ENCODE measurements around the gene CNTN3.

- TF ChIP-seq CREB1 (IDR thresholded peaks at IDR 0.05; ENCODE audit: low read depth) (no peak), FOXM1 (IDR thresholded peaks at IDR 0.05; ENCODE audit: borderline replicate concordance, low read depth) (no peak), CEBPB (IDR thresholded peaks at IDR 0.05) (no peak), EP300 (IDR thresholded peaks at IDR 0.05; ENCODE audit: borderline replicate concordance) (no peak), NFIC (IDR thresholded peaks at IDR 0.05) (no peak), TAF1 (IDR thresholded peaks at IDR 0.05; ENCODE audit: low read depth) (no peak), TEAD4 (IDR thresholded peaks at IDR 0.05) (no peak), TCF12 (IDR thresholded peaks at IDR 0.05; ENCODE audit: low read depth) (no peak), YY1 (IDR thresholded peaks at IDR 0.05; ENCODE audit: low read depth) (no peak), RAD21 (IDR thresholded peaks at IDR 0.05; ENCODE audit: low read depth) (no peak), MAX (IDR thresholded peaks at IDR 0.05) (no peak), ZBTB7A (IDR thresholded peaks at IDR 0.05; ENCODE audit: low read depth) (no peak)
- TF ChIP-seq, protein P1, sequence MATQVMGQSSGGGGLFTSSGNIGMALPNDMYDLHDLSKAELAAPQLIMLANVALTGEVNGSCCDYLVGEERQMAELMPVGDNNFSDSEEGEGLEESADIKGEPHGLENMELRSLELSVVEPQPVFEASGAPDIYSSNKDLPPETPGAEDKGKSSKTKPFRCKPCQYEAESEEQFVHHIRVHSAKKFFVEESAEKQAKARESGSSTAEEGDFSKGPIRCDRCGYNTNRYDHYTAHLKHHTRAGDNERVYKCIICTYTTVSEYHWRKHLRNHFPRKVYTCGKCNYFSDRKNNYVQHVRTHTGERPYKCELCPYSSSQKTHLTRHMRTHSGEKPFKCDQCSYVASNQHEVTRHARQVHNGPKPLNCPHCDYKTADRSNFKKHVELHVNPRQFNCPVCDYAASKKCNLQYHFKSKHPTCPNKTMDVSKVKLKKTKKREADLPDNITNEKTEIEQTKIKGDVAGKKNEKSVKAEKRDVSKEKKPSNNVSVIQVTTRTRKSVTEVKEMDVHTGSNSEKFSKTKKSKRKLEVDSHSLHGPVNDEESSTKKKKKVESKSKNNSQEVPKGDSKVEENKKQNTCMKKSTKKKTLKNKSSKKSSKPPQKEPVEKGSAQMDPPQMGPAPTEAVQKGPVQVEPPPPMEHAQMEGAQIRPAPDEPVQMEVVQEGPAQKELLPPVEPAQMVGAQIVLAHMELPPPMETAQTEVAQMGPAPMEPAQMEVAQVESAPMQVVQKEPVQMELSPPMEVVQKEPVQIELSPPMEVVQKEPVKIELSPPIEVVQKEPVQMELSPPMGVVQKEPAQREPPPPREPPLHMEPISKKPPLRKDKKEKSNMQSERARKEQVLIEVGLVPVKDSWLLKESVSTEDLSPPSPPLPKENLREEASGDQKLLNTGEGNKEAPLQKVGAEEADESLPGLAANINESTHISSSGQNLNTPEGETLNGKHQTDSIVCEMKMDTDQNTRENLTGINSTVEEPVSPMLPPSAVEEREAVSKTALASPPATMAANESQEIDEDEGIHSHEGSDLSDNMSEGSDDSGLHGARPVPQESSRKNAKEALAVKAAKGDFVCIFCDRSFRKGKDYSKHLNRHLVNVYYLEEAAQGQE (IDR thresholded peaks at IDR 0.05; ENCODE audit: low read depth), result no peak
- TF ChIP-seq, protein P2, sequence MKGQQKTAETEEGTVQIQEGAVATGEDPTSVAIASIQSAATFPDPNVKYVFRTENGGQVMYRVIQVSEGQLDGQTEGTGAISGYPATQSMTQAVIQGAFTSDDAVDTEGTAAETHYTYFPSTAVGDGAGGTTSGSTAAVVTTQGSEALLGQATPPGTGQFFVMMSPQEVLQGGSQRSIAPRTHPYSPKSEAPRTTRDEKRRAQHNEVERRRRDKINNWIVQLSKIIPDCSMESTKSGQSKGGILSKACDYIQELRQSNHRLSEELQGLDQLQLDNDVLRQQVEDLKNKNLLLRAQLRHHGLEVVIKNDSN (IDR thresholded peaks at IDR 0.05), result no peak
Observed at GRCh38 chr3:74623261-74623836, 8.9 kb upstream of the CNTN3 start.

All from Ishikawa (cell line).